Suprapubic skin (tissue), 4 donors: Measurements from ENCODE around the gene ERAL1.

Experiments
- CTCF ChIP-seq, 2 donors: fragments of 200-600 bp in 1 of 2; fragments of 450-650 bp in 1 of 2; sonication (generic) in 1 of 2; IDR thresholded peaks; one replicate each; pipeline ENCODE4 v1.5.1; 2016 to 2019; ENCODE audit warnings: antibody characterized with exemption in 2 of 2, mild to moderate bottlenecking in 1 of 2, moderate library complexity in 1 of 2
- POLR2A ChIP-seq, 2 donors: fragments of 450-650 bp; IDR thresholded peaks; one replicate each; pipeline ENCODE4 v1.6.1; 2017; ENCODE audit warnings: antibody characterized with exemption in 2 of 2, mild to moderate bottlenecking in 2 of 2, moderate library complexity in 2 of 2
- POLR2AphosphoS5 ChIP-seq, 3 donors: sonication (generic); formaldehyde crosslinking; IDR thresholded peaks; one replicate each; pipeline ENCODE4 v1.6.1; 2017; ENCODE audit warnings: antibody characterized with exemption in 3 of 3

DNA sequence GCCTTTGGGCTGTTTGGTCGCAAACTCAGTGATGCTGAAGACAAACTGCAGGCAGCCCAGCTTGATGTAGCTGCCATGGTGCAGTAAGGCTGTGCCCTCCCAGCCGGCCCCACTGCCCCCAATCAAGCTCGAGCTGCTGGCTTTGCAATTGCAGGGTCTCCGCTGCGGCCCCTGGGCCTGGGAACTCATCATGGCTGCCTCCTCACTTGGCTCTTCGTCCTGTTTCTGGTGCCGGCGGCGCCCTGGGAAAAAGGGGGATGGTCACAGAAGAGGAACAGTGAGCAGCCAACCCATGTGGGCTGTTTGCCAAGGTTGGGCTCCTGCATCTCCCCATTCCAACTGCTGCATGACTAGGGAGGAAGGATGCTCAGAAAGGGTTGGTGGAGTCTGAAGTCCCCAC is 51.5 kb downstream of the ERAL1 start:
- TF ChIP-seq POLR2A (IDR thresholded peaks at IDR 0.05), result no peak
- TF ChIP-seq POLR2AphosphoS5 (IDR thresholded peaks at IDR 0.05), result no peak
- no peak for TF ChIP-seq CTCF (IDR thresholded peaks at IDR 0.05)
